Naive thymus-derived CD8-positive, alpha-beta T cell (primary cell): ENCODE results near the gene ARPP19. TPM values are rescaled to one million over a fixed set of nuclear protein-coding genes. Genes with fewer than 3 reads are reported as not detected.
A peak's percentile ranks its signal among the peaks of the same experiment; 100 is the strongest.
"Not testable (repeated sequence)": the region's sequence is repeated elsewhere in the genome, so short reads cannot be mapped to it uniquely, and the experiment has no call there.

Source experiments
- ATAC-seq, 2 donors: fragments of 150-1000 bp; cut with Tn5 transposase in 1 of 2; sonication (Bioruptor Pico), chemical (Tn5 transposase) in 1 of 2; 1 replicate in 1 of 2; 2 replicates in 1 of 2; pipeline ENCODE4 v1.10.0; 2021; ENCODE audit warnings: mild to moderate bottlenecking in 2 of 2, moderate library complexity in 2 of 2
- POLR2A ChIA-PET: fragments of 350-600 bp; sonication (Branson Sonifier 250); formaldehyde crosslinking; loops from one replicate; lab custom pipeline; 2021; ENCODE audit warnings: antibody characterized with exemption; lab: Charles Lee
- DNase-seq, 10 donors: peaks; one replicate each; pipeline versions ENCODE4 v3.0.0 to v3.0.0-alpha.2; 2020 to 2022
- H3K27ac Mint-ChIP-seq, 10 donors: one replicate each; pipeline ENCODE4 v1.8.0; 2020 to 2022; ENCODE audit warnings: mild to moderate bottlenecking in 10 of 10, mixed read lengths in 10 of 10, moderate library complexity in 4 of 10, inconsistent platforms in 1 of 10
- H3K27me3 Mint-ChIP-seq, 5 donors: one replicate each; pipeline ENCODE4 v1.8.0; 2021 to 2022; ENCODE audit warnings: mixed read lengths in 5 of 5
- H3K36me3 Mint-ChIP-seq, 3 donors: one replicate each; pipeline ENCODE4 v1.8.0; 2020 to 2022; ENCODE audit warnings: mixed read lengths in 3 of 3, mild to moderate bottlenecking in 2 of 3, inconsistent platforms in 1 of 3
- H3K4me1 Mint-ChIP-seq, 4 donors: one replicate each; pipeline ENCODE4 v1.8.0; 2021 to 2022; ENCODE audit warnings: mixed read lengths in 4 of 4
- H3K4me3 Mint-ChIP-seq, 10 donors: one replicate each; pipeline ENCODE4 v1.8.0; 2020 to 2022; ENCODE audit warnings: mild to moderate bottlenecking in 10 of 10, mixed read lengths in 10 of 10, moderate library complexity in 6 of 10, inconsistent platforms in 1 of 10
- H3K9me3 Mint-ChIP-seq, 9 donors: one replicate each; pipeline ENCODE4 v1.8.0; 2020 to 2022; ENCODE audit warnings: mixed read lengths in 9 of 9, mild to moderate bottlenecking in 3 of 9, inconsistent platforms in 1 of 9, moderate library complexity in 1 of 9
- polyA plus RNA-seq, 3 donors: library from polyadenylated mRNA; unstranded; fragments of 300-500 nt; fragmentation: Illumina TruSeq; gene quantifications; one replicate each; pipeline ENCODE4 v1.2.3, GENCODE V29; 2021
- total RNA-seq, 8 experiments: library from RNA in 2 of 8; stranded (reverse) in 2 of 8; gene quantifications; one replicate each; pipeline ENCODE4 v1.2.3 and lab custom pipeline; 2021 to 2026

ARPP19 gene, protein sequence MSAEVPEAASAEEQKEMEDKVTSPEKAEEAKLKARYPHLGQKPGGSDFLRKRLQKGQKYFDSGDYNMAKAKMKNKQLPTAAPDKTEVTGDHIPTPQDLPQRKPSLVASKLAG
- total RNA-seq, result 100 to 1,000 TPM in 1 of 2 experiments, 10 to 100 TPM in 1; 87.6 to 134 TPM
- 10 to 100 TPM; 42.0 to 55.8 (median 44.5) TPM for polyA plus RNA-seq
- total RNA-seq (lab: John Stamatoyannopoulos, UW), result 119 to 208 (median 176) reads per million in 6 experiments

DNA sequence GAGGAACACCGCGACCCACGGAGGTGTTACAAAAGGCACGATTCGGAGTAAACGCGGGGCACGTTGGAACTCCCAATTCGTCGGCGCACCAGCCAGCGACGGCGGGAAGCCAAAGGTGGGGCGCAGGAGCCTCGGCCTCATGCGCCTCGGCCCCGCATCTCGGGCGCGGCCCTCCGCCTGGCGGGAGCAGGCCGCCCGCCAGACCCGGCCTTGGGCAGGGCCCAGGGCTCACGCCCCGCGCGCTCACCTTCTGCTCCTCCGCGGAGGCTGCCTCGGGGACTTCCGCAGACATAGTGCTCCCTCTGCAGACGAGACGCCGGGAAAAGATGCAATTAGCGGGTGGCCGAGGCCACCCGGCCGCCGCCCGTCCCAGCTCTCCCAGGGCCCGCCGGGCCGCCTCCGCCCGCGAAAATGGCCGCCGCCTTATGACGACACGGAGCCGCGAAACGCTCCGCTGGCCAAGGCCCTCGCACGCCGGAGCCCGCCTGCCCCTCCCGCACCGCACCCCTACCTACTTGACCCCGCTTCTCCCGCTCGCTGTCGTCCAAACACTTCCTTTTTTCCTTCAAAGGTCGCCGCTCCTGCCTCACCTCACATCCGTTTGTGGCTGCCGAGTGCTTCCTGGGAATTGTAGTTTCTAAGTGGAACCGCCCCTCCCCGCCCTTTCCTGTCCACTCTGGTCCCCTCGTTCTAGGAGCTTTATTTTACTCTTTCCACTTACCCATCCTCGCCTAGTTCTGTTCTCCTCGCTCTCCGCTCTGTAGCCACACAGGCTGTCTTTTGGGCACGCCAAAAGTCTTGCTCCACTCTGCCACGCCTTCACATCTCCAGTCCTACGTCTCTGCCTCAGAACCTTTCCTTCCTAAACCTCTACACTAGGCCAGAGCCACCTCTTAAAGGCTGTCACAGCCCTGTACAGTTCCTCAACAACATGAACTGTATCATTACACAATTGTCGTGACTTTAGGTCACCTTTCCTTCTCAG is at the start of gene ARPP19:
Gene ARPP19 (minus strand): TSS at position 430 of the 985 bp plus-strand sequence. CDS start 138 bp downstream, at position 292.
- H3K27ac Mint-ChIP-seq, result peak within 1 kb of the TSS; percentile 98 to 100 (median 100)
- peaks cover 0 to 5% (median 0%) of the 10 kb centered on the region in 9 donors for H3K9me3 Mint-ChIP-seq
- POLR2A ChIA-PET, result interaction anchor here (0.6 to 1.5 kb wide), 6 partner anchors 19 to 1683 kb away, joined by 3 to 8 read pairs (median 4); partner anchors contain the start of gene MYO5A
- DNase-seq (peak; percentile 57 to 89 (median 77)), ATAC-seq (peak; percentile 77 to 79)
- no peaks in the 10 kb centered on the region for H3K27me3 Mint-ChIP-seq
- peak within 1 kb of the TSS; percentile 88 to 99 (median 96) for H3K4me3 Mint-ChIP-seq
- peaks cover 14 to 42% (median 40%) of the 10 kb centered on the region in 4 donors for H3K4me1 Mint-ChIP-seq
- peaks cover 0 to 3% (median 2%) of the 10 kb centered on the region in 3 donors for H3K36me3 Mint-ChIP-seq

DNA sequence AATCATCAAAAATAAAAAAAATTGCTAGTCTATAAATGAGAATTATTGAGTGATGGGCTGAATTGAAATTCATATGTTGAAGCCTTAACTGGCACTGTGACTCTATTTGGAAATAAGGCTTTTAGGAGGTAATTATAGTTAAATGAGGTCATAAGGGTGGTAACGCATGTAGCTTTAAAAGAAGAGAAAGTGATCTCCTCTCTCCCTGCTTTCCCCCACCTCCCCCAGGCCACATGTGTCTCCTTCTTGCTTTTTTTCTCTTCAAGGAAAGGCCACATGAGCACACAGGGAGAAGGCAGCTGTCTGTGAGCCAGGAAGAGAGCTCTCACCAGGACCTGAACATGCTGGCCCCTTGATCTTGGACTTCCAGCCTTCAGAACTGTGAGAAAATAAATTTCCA is 48.2 kb upstream of the ARPP19 start:
- DNase-seq, result no peak
- no peak overlapping the region for H3K27ac Mint-ChIP-seq
- H3K9me3 Mint-ChIP-seq, result no peaks in the 10 kb centered on the region
- H3K27me3 Mint-ChIP-seq, result no peaks in the 10 kb centered on the region
- no peak overlapping the region for H3K4me3 Mint-ChIP-seq
- ATAC-seq, result no peak
- POLR2A ChIA-PET, result no interaction called here
- H3K4me1 Mint-ChIP-seq, result peaks cover 0 to 4% (median 0%) of the 10 kb centered on the region in 4 donors
- H3K36me3 Mint-ChIP-seq, result peaks cover 0 to 58% (median 2%) of the 10 kb centered on the region in 3 donors

DNA sequence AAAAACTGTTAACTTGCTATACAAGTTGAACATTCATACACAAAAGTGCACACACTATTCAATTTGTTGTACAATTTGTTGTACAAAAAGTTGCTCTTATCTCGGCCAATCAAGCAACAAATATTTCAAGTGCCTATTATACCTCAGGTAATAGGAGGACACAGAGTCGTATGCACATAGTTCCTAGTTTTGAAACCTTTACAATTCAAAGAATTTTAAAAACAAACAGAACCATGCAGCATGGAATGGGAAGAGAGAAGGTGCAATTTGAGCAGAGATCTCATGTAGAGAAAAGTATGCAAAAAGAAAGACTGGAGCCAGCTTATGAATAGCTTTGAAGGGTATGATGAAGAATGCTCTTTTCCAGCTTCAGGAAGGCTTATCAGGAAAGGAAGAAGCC is 46.5 kb upstream of the ARPP19 start:
- Mint-ChIP-seq H3K36me3 (peaks cover 0 to 60% (median 6%) of the 10 kb centered on the region in 3 donors), H3K4me3 (no peak overlapping the region), H3K4me1 (peaks cover 0 to 4% (median 0%) of the 10 kb centered on the region in 4 donors), H3K27me3 (no peaks in the 10 kb centered on the region), H3K9me3 (no peaks in the 10 kb centered on the region), H3K27ac (peak overlapping the region in 1 of 10 donors; percentile 2)
- DNase-seq (no peak), ATAC-seq (no peak)
- POLR2A ChIA-PET, result no interaction called here

DNA sequence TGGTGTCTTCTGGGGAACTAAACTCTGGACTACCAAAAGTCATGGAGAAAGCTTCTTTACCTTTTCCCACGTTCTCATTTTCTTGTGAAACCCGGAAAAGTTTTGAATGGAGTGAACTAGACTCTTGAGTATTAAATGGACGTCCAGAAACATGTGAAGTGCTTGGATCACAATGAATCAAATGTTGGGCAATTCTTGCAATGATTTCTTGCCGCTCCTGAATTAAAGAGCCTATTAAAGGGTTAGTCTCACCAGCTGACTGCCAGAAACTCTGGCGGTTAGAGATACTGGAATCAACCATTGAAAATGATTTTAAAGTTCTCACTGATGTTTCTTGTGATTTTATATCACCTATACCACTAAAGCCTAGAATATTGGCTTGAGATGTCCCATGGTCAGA is 40.8 kb upstream of the ARPP19 start:
- peaks cover 0 to 3% (median 0%) of the 10 kb centered on the region in 4 donors for H3K4me1 Mint-ChIP-seq
- peaks cover 0 to 60% (median 12%) of the 10 kb centered on the region in 3 donors for H3K36me3 Mint-ChIP-seq
- POLR2A ChIA-PET, result no interaction called here
- no peaks in the 10 kb centered on the region for H3K9me3 Mint-ChIP-seq
- DNase-seq (no peak), ATAC-seq (no peak)
- H3K27me3 Mint-ChIP-seq, result no peaks in the 10 kb centered on the region
- H3K4me3 Mint-ChIP-seq, result no peak overlapping the region
- no peak overlapping the region for H3K27ac Mint-ChIP-seq

DNA sequence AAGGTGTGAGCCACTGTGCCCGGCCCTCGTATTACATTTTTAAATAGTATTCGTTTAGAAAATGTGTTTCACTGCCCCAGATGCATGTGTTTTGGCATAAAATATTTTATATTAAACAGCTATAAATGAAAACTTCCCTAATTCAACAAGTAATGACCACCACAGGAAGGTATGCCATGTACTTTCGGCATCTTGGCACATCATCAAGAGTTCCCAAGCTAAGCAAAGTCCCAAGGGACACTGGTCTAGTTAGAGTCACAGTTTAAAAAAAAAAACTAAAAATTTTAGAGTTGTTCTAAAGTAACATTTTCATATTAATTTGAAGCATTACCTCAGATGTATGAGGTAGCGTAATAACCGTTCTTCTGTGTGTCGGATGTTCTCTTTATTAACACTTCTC is 15.6 kb upstream of the ARPP19 start:
- Mint-ChIP-seq H3K27me3 (no peaks in the 10 kb centered on the region), H3K4me1 (no peaks in the 10 kb centered on the region), H3K36me3 (peaks cover 0 to 76% (median 2%) of the 10 kb centered on the region in 3 donors), H3K9me3 (no peaks in the 10 kb centered on the region), H3K4me3 (no peak overlapping the region), H3K27ac (no peak overlapping the region)
- POLR2A ChIA-PET, result interaction anchor here (0.7 kb wide), 1 partner anchor 35 kb away, joined by 3 read pairs; no protein-coding TSS in a partner anchor
- DNase-seq (no peak), ATAC-seq (no peak)

DNA sequence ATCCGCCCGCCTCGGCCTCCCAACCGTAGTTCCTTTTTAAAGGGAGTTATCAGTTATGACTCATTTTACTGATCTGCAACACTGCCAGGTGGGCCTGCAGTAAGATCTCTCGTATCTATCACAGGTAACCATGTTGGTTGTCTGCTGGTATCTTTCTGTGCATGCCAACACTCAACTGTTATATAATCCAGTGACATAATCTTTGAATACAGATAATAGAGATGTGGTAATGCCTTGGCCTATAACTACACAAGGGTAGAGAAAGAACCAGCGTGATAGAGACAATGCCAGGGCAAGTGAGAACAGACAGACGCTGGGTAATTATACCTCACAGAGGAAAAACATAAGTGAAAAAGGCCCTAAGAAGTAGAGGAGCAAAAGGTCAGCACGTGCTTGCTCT is 11.0 kb upstream of the ARPP19 start:
- DNase-seq, result no peak
- Mint-ChIP-seq H3K4me3 (no peak overlapping the region), H3K36me3 (peaks cover 0 to 48% (median 0%) of the 10 kb centered on the region in 3 donors), H3K4me1 (no peaks in the 10 kb centered on the region), H3K9me3 (no peaks in the 10 kb centered on the region), H3K27ac (peak overlapping the region in 1 of 10 donors; percentile 51), H3K27me3 (no peaks in the 10 kb centered on the region)
- POLR2A ChIA-PET, result interaction anchor here (0.7 kb wide), 1 partner anchor 185 kb away, joined by 3 read pairs; no protein-coding TSS in a partner anchor
- no peak for ATAC-seq

DNA sequence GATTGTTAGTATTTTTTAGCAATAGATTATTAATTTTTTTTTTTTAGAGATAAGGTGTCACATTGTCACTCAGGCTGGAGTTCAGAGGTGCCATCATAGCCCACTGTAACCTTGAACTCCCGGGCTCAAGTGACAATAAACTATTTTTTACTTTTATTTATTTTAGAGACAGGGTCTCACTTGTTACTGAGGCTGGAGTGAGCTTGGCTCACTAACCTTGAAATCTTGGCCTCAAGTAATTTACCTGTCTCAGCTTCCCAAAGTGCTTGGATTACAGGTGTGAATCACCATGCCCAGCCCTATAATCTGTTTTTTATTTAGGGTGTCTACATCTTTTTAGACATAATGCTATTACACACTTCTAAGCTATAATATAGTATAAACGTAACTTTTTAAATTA is 7.9 kb upstream of the ARPP19 start:
- H3K4me1 Mint-ChIP-seq, result no peaks in the 10 kb centered on the region
- DNase-seq, result no peak
- POLR2A ChIA-PET, result interaction anchor here (0.7 kb wide), 1 partner anchor 48 kb away, joined by 3 read pairs; no protein-coding TSS in a partner anchor

DNA sequence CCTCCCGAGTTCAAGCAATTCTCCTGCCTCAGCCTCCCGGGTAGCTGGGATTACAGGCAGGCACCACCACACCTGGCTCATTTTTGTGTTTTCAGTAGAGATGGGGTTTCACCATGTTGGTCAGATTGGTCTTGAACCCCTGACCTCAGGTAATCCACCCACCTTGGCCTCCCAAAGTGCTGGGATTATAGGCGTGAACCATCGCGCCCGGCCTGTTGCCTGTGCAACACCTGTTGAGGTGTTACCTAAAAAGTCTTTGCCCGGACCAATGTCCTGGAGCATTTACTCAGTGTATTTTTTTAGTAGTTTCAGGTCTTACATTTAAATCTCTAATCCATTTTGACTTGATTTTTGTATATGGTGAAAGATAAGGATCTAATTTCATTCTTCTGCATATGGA is 6.7 kb upstream of the ARPP19 start:
- not testable (repeated sequence) for H3K27me3 Mint-ChIP-seq, H3K27ac Mint-ChIP-seq, H3K4me1 Mint-ChIP-seq, ATAC-seq, H3K4me3 Mint-ChIP-seq, DNase-seq
- H3K9me3 Mint-ChIP-seq, result peaks cover 0 to 12% (median 4%) of the 10 kb centered on the region in 9 donors
- POLR2A ChIA-PET, result interaction anchor here (0.7 kb wide), 1 partner anchor 671 kb away, joined by 4 read pairs; no protein-coding TSS in a partner anchor
- H3K36me3 Mint-ChIP-seq, result peaks cover 0 to 11% (median 8%) of the 10 kb centered on the region in 3 donors

More for the DNA sequence above, 7.9 kb upstream of the ARPP19 start:
- no peak for ATAC-seq
- Mint-ChIP-seq H3K27ac (no peak overlapping the region), H3K36me3 (peaks cover 0 to 19% (median 8%) of the 10 kb centered on the region in 3 donors), H3K4me3 (no peak overlapping the region), H3K9me3 (peaks cover 0 to 12% (median 4%) of the 10 kb centered on the region in 9 donors), H3K27me3 (no peaks in the 10 kb centered on the region)

DNA sequence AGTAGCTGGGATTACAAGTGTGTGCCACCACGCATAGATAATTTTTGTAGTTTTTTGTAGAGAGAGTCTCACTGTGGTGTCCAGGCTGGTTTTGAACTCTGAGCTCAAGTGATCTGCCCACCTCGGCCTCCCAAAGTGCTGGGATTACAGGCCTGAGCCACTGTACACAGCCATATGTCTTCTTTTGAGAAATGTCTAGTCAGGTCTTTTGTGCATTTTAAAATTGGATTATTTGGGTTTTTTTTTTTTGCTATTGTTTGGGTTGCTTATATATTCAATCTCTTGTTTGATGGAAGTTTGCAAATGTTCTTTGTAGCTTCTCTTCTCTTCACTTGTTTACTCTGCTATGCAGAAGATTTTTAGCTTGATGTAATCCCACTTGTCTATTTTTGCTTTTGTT is 6.2 kb upstream of the ARPP19 start:
- no peaks in the 10 kb centered on the region for H3K27me3 Mint-ChIP-seq
- H3K27ac Mint-ChIP-seq, result no peak overlapping the region
- DNase-seq (no peak), ATAC-seq (no peak)
- H3K4me1 Mint-ChIP-seq, result no peaks in the 10 kb centered on the region
- peaks cover 0 to 12% (median 4%) of the 10 kb centered on the region in 9 donors for H3K9me3 Mint-ChIP-seq
- POLR2A ChIA-PET, result interaction anchor here (0.7 kb wide), 2 partner anchors 18 to 670 kb away, joined by 4 read pairs; no protein-coding TSS in a partner anchor
- H3K36me3 Mint-ChIP-seq, result peaks cover 0 to 9% (median 8%) of the 10 kb centered on the region in 3 donors
- H3K4me3 Mint-ChIP-seq, result no peak overlapping the region

DNA sequence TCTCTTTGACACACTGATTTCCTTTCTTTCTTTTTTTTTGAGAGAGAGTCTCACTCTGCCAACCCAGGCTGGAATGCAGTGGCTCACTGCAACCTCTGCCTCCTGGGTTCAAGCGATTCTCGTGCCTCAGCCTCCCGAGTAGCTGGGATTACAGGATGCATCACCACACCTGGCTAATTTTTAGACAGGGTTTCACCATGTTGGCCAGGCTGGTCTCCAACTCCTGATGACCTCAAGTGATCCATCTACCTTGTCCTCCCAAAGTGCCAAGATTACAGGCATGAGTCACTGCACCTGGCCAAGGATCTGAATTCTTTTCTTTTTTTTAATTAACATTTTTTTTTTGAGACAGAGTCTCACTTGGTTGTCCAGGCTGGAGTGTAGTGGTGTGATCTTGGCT is 5.8 kb upstream of the ARPP19 start:
- not testable (repeated sequence) for H3K36me3 Mint-ChIP-seq, H3K27me3 Mint-ChIP-seq, H3K4me3 Mint-ChIP-seq, H3K4me1 Mint-ChIP-seq, H3K27ac Mint-ChIP-seq, ATAC-seq, DNase-seq
- H3K9me3 Mint-ChIP-seq, result peaks cover 0 to 12% (median 4%) of the 10 kb centered on the region in 9 donors
- POLR2A ChIA-PET, result interaction anchor here (0.7 kb wide), 1 partner anchor 18 kb away, joined by 4 read pairs; no protein-coding TSS in a partner anchor

DNA sequence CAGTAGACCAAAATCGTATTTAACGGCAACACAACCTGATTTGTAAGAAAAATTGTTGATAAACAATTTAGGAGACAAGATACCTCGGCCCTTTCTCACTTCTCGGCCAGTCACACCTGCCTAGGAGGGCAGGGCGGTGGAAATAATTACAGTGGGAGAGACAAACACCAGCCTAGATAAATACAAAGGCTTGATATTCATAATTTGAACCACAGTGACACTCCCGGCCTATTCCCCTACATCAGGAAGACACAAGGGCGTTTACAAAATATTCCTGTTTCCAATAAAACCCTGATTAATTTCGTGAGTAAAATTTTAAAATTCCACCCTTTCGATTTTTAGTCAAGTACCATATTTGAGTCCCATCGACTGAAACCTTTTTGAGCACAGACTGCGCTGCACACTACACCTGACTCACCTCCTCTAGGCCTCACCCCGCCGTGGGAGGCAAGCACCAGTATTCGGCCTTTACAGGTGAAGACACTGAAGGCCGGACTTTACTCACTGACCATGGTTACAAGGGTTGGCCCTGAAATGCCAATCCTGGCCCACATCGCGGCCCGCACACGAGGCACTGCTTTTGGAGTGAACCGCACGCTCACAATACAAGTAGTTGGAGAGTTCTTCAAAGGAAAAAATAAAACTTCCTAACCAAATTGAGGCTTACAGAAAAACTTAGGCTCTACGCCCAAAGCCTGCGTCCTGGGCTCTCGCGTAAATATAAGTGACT is 794 bp downstream of the ARPP19 start:
- DNase-seq, result peak in 4 of 10 donors; percentile 5 to 8 (median 7)

More for the DNA sequence above, 794 bp downstream of the ARPP19 start:
- Mint-ChIP-seq H3K4me3 (peak overlapping the region; percentile 87 to 99 (median 96)), H3K36me3 (peaks cover 0 to 2% (median under 1%) of the 10 kb centered on the region in 3 donors), H3K27me3 (no peaks in the 10 kb centered on the region), H3K4me1 (peaks cover 14 to 48% (median 46%) of the 10 kb centered on the region in 4 donors), H3K27ac (peak overlapping the region; percentile 95 to 100 (median 98)), H3K9me3 (no peaks in the 10 kb centered on the region)
- POLR2A ChIA-PET, result interaction anchor here (0.6 to 1.5 kb wide), 4 partner anchors 18 to 835 kb away, joined by 3 to 8 read pairs (median 4); partner anchors contain the start of gene MYO5A
- ATAC-seq, result peak; percentile 28 to 38
